Common myeloid progenitor, CD34-positive (primary cell): ENCODE measurements around the gene MEIOB.
A peak's percentile ranks its signal among the peaks of the same experiment; 100 is the strongest.

ENCODE experiments used
- CTCF ChIA-PET: fragments of 350-600 bp; sonication (Branson Sonifier 250); formaldehyde crosslinking; loops from one replicate; lab custom pipeline; 2021; ENCODE audit warnings: antibody characterized with exemption; lab: Charles Lee
- POLR2A ChIA-PET: fragments of 350-600 bp; sonication (Branson Sonifier 250); formaldehyde crosslinking; loops from one replicate; lab custom pipeline; 2021; ENCODE audit warnings: antibody characterized with exemption; lab: Charles Lee
- DNase-seq, 3 donors: peaks; one replicate each; pipeline versions ENCODE4 v3.0.0 to v3.0.0-alpha.2; 2013
- H3K27ac ChIP-seq, 2 experiments: 1 replicate in 1 of 2; 2 replicates in 1 of 2; pipeline ENCODE4 v1.7.0; 2013; ENCODE audit warnings: inconsistent platforms in 2 of 2, low read length in 2 of 2, mild to moderate bottlenecking in 2 of 2, low read depth in 1 of 2, moderate library complexity in 1 of 2; ENCODE audit not compliant: severe bottlenecking in 2 of 2, insufficient read depth in 1 of 2, poor library complexity in 1 of 2
- H3K27me3 ChIP-seq, 5 experiments: replicated peaks in 2 of 5; 1 replicate in 3 of 5; 2 replicates in 2 of 5; pipeline versions ENCODE4 v1.6.1 to v1.7.0; 2013; ENCODE audit warnings: low read length in 4 of 5, mild to moderate bottlenecking in 2 of 5, moderate library complexity in 2 of 5, inconsistent platforms in 1 of 5; ENCODE audit not compliant: insufficient read depth in 5 of 5, control insufficient read depth in 4 of 5
- H3K36me3 ChIP-seq, 4 experiments: 1 replicate in 2 of 4; 2 replicates in 2 of 4; pipeline versions ENCODE4 v1.6.1 to v1.7.0; 2013; ENCODE audit warnings: low read length in 3 of 4, control low read depth in 1 of 4, mild to moderate bottlenecking in 1 of 4; ENCODE audit not compliant: control insufficient read depth in 4 of 4, insufficient read depth in 4 of 4
- H3K4me1 ChIP-seq, 4 experiments: 1 replicate in 3 of 4; 2 replicates in 1 of 4; pipeline versions ENCODE4 v1.6.1 to v1.7.1; 2013; ENCODE audit warnings: low read length in 3 of 4, mild to moderate bottlenecking in 3 of 4, control low read depth in 1 of 4, inconsistent platforms in 1 of 4, moderate library complexity in 1 of 4; ENCODE audit not compliant: control insufficient read depth in 4 of 4, insufficient read depth in 4 of 4; ENCODE audit errors: control extremely low read depth in 1 of 4
- H3K4me3 ChIP-seq, 7 experiments: 1 replicate in 4 of 7; 2 replicates in 3 of 7; pipeline versions ENCODE4 v1.5.1 to v1.7.0; 2013; ENCODE audit warnings: mild to moderate bottlenecking in 7 of 7, low read length in 6 of 7, moderate library complexity in 6 of 7, inconsistent platforms in 2 of 7, low read depth in 2 of 7, control low read depth in 1 of 7; ENCODE audit not compliant: insufficient read depth in 4 of 7, control insufficient read depth in 1 of 7; ENCODE audit errors: extremely low read depth in 1 of 7
- H3K9me3 ChIP-seq, 5 experiments: 1 replicate in 4 of 5; 2 replicates in 1 of 5; pipeline versions ENCODE4 v1.6.1 to v1.7.1; 2013; ENCODE audit warnings: low read length in 4 of 5, mild to moderate bottlenecking in 2 of 5, inconsistent platforms in 1 of 5, low read depth in 1 of 5, moderate library complexity in 1 of 5; ENCODE audit not compliant: control insufficient read depth in 4 of 5, insufficient read depth in 2 of 5; ENCODE audit errors: control extremely low read depth in 1 of 5
- WGBS: methylation state at CpG from one replicate; pipeline ENCODE4 v1.1.5; 2013; ENCODE audit not compliant: insufficient coverage; 5-methylcytosine and 5-hydroxymethylcytosine counted together

MEIOB gene

GRCh38 chr16:1820096-1820945, 51.6 kb downstream of the MEIOB start:
- 100% methylated on average over 18 of the region's 25 CpGs for WGBS
- ChIA-PET POLR2A (no interaction called here), CTCF (no interaction called here)
- Histone ChIP-seq H3K27me3 (no peaks in the 10 kb centered on the region), H3K4me3 (no peak overlapping the region), H3K27ac (no peak overlapping the region), H3K4me1 (peaks cover 0 to 3% (median 3%) of the 10 kb centered on the region in 4 experiments), H3K36me3 (peaks cover 6 to 61% (median 35%) of the 10 kb centered on the region in 4 experiments), H3K9me3 (no peaks in the 10 kb centered on the region)
- DNase-seq, result peak in 2 of 3 donors; percentile 21 to 53

DNA sequence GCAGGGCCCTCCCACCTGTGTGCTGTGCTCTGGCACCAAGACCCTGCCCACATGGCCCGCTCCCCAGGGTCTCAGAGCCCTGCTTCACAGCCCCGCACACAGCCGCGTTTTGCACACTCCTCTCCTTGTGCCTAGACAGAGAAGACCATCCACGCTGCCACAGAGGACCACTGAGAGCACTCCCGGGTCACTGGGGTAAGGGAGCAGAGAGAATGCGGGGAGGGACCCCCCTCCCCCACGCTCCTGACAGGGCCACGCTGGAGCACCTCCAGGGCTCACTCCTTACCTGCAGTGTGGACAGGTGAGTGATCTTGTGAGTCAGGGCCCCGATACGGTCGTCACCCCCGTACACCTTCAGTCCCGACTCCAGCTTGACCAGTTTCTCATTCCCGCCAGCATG, 52.4 kb downstream of the MEIOB start:
- no peak overlapping the region for H3K4me3 ChIP-seq
- 96% methylated on average over 14 of the region's 15 CpGs for WGBS
- ChIA-PET CTCF (no interaction called here), POLR2A (no interaction called here)
- H3K4me1 ChIP-seq, result no peaks in the 10 kb centered on the region
- H3K36me3 ChIP-seq, result peaks cover 6 to 62% (median 37%) of the 10 kb centered on the region in 4 experiments
- H3K27me3 ChIP-seq, result no peaks in the 10 kb centered on the region
- DNase-seq, result no peak
- H3K27ac ChIP-seq, result no peak overlapping the region
- H3K9me3 ChIP-seq, result no peaks in the 10 kb centered on the region

DNA sequence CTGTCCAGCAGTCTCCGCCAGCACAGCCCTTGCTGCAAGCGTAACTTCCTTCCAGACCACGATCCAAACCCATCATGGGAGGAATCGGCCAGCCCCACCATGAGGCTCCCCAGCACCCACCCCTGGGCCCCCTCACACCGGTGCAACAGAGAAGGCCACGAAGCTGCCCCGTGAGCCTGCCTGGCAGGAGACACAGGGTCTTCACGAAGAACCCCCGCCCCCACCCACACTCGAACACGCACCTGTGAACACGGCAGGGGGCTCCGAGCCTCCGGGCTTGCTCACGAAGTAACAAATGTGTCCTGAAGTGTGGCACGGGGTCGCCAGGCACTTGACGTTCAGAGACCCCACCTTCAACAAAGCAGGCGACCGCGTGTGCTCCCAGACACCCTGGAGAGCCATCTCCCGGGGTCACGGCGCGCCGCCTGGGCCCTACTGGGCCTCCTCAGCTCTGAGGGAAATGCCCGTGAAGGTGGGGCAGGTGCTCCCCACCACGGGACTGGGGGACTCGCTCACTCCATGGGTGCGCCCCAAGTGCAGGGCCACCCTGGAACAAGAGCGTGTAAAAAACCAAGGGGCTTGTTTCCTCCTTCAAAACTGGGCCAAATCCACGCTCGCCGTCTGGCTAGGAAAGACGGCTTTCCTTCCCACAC, 53.0 kb downstream of the MEIOB start:
- peaks cover 6 to 62% (median 37%) of the 10 kb centered on the region in 4 experiments for H3K36me3 ChIP-seq
- WGBS, result 99% methylated on average over 32 of the region's 35 CpGs
- DNase-seq, result no peak
- no peak overlapping the region for H3K4me3 ChIP-seq
- no peaks in the 10 kb centered on the region for H3K4me1 ChIP-seq
- no peak overlapping the region for H3K27ac ChIP-seq
- no peaks in the 10 kb centered on the region for H3K9me3 ChIP-seq
- H3K27me3 ChIP-seq, result no peaks in the 10 kb centered on the region
- ChIA-PET POLR2A (no interaction called here), CTCF (no interaction called here)

DNA sequence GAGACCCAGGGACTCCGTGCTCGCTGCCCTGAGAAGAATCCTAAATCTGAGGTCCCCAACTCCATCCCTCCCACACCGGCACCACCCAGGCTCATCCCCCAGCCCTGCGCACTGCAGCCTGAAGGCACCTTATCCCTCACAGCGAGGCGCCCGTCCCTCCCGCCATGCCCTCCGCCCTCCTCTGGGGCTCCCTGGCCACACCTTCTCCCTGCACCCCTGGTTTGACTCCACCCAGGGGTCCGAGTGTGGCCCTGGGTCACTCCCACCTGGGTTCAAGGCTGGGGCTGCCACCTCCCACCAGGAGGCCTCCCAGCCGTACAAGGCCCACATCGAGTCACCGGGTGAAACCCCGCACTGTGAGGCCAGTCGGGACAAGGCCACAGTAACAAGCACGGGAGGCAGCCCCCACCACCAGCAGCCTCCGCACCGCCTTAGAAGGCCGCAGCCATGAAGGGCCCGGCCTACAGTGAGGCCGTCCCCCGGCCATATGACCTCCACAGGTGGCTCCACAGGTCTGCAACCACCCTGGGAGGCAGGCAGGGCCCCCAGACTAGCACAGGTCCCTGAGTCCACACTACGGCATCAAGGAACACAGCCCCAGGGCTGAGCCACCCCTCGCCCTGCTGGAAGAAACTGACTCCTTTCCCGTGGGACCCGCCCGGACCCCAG, 53.6 kb downstream of the MEIOB start:
- CTCF ChIA-PET, result no interaction called here
- no peaks in the 10 kb centered on the region for H3K9me3 ChIP-seq
- DNase-seq, result no peak
- no peaks in the 10 kb centered on the region for H3K27me3 ChIP-seq
- no peaks in the 10 kb centered on the region for H3K4me1 ChIP-seq
- POLR2A ChIA-PET, result no interaction called here
- no peak overlapping the region for H3K27ac ChIP-seq
- 96% methylated on average over 23 of the region's 27 CpGs for WGBS
- peaks cover 7 to 64% (median 41%) of the 10 kb centered on the region in 4 experiments for H3K36me3 ChIP-seq
- no peak overlapping the region for H3K4me3 ChIP-seq

DNA sequence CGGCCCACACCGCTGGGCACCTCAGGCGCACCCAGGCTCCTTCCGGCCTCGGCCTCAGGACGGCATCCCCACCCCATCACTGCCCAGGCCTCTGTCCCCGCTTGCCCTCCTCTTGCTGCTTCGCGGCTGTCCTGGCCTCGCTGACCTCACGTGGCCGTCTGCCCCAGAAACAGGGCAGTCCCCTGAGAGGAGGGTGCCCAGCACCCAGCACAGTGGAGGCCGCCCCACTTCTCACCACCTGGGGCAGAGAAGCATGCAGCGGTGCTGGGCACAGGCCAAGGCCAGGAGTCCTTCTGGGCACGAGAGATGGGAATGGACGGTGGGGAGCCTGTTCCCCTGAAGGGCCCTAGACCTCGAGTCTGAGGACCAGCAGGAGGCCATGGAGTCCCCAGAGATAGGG, 54.2 kb downstream of the MEIOB start:
- Histone ChIP-seq H3K4me1 (peaks cover 0 to 3% (median 3%) of the 10 kb centered on the region in 4 experiments), H3K27ac (no peak overlapping the region), H3K9me3 (no peaks in the 10 kb centered on the region), H3K36me3 (peaks cover 9 to 65% (median 41%) of the 10 kb centered on the region in 4 experiments), H3K27me3 (no peaks in the 10 kb centered on the region), H3K4me3 (no peak overlapping the region)
- WGBS, result 98% methylated on average over 17 of the region's 17 CpGs
- DNase-seq, result no peak
- CTCF ChIA-PET, result no interaction called here
- POLR2A ChIA-PET, result no interaction called here

GRCh38 chr16:1817276-1817589, 54.7 kb downstream of the MEIOB start:
- Histone ChIP-seq H3K27me3 (no peaks in the 10 kb centered on the region), H3K27ac (no peak overlapping the region), H3K4me1 (peaks cover 0 to 4% (median 3%) of the 10 kb centered on the region in 4 experiments), H3K36me3 (peaks cover 9 to 60% (median 37%) of the 10 kb centered on the region in 4 experiments), H3K9me3 (no peaks in the 10 kb centered on the region), H3K4me3 (no peak overlapping the region)
- DNase-seq, result no peak
- POLR2A ChIA-PET, result no interaction called here
- CTCF ChIA-PET, result no interaction called here
- 100% methylated on average over 3 of the region's 9 CpGs for WGBS
